GM06990 (cell line): Measurements from ENCODE around the gene MAP3K20.
"Not testable (repeated sequence)": the region's sequence is repeated elsewhere in the genome, so short reads cannot be mapped to it uniquely, and the experiment has no call there.

Source experiments
- DNase-seq: peaks from one replicate; pipeline ENCODE4 v3.0.0-alpha.2; 2011; ENCODE audit not compliant: insufficient read length; ENCODE audit errors: extremely low read depth
- H3K27me3 ChIP-seq: replicated peaks from 2 replicates; pipeline ENCODE4 v1.6.0; 2011; ENCODE audit warnings: low read length; ENCODE audit not compliant: control insufficient read depth, insufficient read depth
- H3K36me3 ChIP-seq: 2 replicates; pipeline ENCODE4 v1.5.1; 2011; ENCODE audit warnings: low read length; ENCODE audit not compliant: control insufficient read depth, insufficient read depth
- H3K4me3 ChIP-seq: replicated peaks from 2 replicates; pipeline ENCODE4 v1.5.1; 2011; ENCODE audit warnings: low read depth, mild to moderate bottlenecking, control low read depth, low read length
- TF ChIP-seq, protein P1 (sequence below): IDR thresholded peaks from 2 replicates; pipeline ENCODE4 v1.5.1; 2011; ENCODE audit warnings: low read length, control low read depth, mild to moderate bottlenecking, inconsistent platforms; ENCODE audit not compliant: insufficient read depth, poor library complexity, severe bottlenecking

Gene MAP3K20

DNA sequence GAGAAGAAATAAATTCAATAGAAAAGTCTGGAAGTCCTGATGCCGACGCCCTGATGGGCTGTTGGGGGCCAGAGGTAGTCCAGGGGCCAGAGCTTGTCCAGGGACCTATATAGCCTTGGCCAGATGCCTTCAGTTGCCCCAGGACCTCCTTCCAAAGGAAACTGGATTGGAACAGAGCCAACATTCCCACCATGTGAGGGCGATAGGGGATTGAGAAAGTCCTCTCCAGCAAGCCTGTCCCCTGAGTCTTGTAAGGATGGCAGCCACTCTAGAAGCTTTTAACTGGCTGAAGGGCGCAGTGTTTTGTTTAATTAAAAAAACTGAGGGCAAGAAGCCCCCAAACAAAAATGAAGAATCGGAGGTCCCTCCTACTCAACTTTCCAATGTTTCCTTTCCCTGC is 224.1 kb downstream of the MAP3K20 start:
- Histone ChIP-seq H3K36me3 (no peaks in the 10 kb centered on the region), H3K27me3 (no peaks in the 10 kb centered on the region), H3K4me3 (no peak overlapping the region)
- TF ChIP-seq, protein P1, sequence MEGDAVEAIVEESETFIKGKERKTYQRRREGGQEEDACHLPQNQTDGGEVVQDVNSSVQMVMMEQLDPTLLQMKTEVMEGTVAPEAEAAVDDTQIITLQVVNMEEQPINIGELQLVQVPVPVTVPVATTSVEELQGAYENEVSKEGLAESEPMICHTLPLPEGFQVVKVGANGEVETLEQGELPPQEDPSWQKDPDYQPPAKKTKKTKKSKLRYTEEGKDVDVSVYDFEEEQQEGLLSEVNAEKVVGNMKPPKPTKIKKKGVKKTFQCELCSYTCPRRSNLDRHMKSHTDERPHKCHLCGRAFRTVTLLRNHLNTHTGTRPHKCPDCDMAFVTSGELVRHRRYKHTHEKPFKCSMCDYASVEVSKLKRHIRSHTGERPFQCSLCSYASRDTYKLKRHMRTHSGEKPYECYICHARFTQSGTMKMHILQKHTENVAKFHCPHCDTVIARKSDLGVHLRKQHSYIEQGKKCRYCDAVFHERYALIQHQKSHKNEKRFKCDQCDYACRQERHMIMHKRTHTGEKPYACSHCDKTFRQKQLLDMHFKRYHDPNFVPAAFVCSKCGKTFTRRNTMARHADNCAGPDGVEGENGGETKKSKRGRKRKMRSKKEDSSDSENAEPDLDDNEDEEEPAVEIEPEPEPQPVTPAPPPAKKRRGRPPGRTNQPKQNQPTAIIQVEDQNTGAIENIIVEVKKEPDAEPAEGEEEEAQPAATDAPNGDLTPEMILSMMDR = no peak
- no peak for DNase-seq

DNA sequence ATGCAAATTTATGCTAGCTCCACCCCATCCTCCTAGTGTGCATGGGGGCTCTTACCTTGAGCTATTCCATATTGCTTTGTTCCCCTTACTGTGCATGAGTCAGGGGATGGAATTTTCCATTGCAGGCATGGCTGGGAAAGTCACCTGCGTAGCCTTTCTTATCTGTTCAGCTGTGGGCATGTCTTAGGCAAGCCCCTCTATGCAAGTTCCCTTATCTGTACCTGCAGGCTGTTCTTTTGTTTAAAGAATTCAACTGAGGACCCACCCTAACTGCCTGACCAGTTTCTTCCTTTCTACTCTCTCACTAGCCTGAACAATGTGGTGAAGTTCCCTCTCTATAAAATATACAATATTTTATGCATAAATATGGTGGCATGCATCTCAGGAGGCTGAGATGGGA is 224.8 kb downstream of the MAP3K20 start:
- Histone ChIP-seq H3K27me3 (no peaks in the 10 kb centered on the region), H3K36me3 (no peaks in the 10 kb centered on the region), H3K4me3 (no peak overlapping the region)
- DNase-seq = no peak
- TF ChIP-seq, protein P1 = no peak

DNA sequence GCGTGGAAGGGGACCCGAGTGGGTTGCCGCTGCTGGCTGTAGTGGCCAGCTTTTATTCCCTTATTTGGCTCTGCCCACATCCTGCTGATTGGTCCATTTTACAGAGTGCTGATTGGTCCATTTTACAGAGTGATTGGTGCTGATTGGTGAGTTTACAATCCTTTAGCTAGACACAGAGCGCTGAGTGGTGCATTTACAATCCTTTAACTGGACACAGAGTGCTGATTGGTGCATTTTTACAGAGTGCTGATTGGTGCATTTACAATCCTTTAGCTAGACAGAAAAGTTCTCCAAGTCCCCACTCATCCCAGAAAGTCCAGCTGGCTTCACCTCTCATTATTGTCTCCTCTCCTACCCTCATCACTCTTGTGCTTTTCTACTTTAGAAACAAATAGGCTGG is 225.9 kb downstream of the MAP3K20 start:
- H3K27me3 ChIP-seq, DNase-seq, H3K4me3 ChIP-seq, H3K36me3 ChIP-seq: not testable (repeated sequence)

DNA sequence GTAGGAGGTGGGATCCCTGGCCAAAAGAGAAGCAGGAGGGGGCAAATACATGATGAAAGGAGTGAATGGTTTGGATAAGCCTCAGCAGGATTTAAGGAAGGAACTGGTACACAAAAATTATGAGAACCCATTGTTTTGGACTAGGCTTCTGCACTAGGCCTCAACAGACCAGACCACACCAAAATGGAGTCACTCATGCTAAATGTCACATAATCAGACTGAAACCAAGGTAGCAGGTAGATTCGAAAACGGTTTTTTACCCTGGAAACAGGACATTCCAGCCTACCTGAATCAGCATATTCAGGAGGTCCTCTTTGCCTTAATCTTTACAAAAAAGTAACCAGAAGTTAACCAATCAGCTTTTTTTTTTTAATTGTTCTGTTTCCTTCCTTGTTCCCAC is 229.7 kb downstream of the MAP3K20 start:
- DNase-seq = no peak
- H3K36me3 ChIP-seq = no peaks in the 10 kb centered on the region
- H3K4me3 ChIP-seq = no peak overlapping the region
- no peaks in the 10 kb centered on the region for H3K27me3 ChIP-seq
- TF ChIP-seq, protein P1 = no peak

DNA sequence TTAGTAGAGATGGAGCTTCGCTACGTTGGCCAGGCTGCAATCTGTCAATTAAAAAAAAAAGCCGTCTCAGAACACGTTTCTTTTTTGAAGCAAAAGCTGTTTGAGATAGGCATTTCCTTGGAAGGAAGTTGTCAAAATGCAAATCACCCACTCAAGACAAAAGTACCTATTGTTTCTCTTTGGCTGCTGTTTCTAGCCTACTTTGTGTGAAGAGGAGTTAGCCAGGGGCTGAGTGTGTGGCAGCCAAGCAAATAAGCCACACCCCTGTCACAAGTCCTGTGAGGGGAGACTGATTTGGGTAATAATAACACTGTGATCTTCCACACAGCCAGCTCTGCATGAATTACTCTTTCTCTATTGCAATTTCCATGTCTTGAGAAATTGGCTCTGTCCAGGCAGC is 231.6 kb downstream of the MAP3K20 start:
- DNase-seq = peak; percentile 69
- H3K36me3 ChIP-seq = no peaks in the 10 kb centered on the region
- no peaks in the 10 kb centered on the region for H3K27me3 ChIP-seq
- TF ChIP-seq, protein P1 = no peak
- peak overlapping the region; percentile 43 for H3K4me3 ChIP-seq

DNA sequence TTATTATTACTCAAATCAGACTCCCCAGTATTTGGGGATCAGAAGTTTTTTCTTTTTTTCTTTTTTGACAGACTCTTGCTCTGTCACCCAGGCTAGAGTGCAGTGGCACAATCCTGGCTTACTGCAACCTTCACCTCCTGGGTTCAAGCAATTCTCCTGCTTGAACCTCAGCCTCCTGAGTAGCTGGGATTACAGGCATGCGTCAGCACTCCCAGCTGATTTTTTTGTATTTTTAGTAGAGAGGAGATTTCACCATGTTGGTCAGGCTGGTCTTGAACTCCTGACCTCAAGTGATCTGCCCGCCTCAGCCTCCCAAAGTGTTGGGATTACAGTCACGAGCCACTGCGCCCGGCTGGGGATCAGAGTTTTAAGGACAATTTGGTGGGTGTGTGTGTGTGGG is 233.7 kb downstream of the MAP3K20 start:
- not testable (repeated sequence) for H3K27me3 ChIP-seq, H3K36me3 ChIP-seq, H3K4me3 ChIP-seq, DNase-seq

DNA sequence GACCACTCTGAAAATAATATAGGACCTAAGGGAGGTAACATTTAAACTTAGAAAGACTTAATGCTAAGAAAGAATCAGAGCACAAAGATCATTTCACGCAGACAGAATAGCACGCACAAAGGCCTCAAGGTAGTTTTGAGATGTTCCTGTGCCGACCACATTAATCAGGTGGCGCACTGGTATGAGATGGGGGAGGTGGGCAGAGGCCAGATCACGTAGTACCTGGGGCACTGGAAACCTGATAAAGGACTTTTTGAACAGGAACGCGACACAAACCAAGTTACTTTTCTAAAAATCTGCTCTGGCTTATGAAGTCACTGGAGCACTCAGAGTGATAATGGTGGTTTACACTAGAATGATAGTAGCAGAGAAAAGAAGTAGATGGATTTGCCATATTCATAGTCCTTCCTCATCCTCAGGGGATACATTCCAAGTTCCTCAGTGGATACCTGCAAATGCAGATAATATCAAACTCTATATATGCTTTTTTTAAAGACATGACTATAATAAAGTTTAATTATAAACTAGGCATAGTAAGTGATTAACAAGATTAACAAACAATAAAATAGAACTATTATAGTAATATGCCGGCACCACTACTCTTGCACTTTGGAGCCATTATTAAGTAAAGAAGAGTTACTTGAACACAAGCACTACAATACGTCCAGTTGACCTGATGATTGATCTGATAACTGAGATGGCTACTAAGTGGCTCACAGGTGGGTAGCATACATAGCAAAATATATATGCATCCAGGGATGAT is 236.4 kb downstream of the MAP3K20 start:
- TF ChIP-seq, protein P1 = no peak
- no peaks in the 10 kb centered on the region for H3K36me3 ChIP-seq
- no peak overlapping the region for H3K4me3 ChIP-seq
- H3K27me3 ChIP-seq = no peaks in the 10 kb centered on the region
- DNase-seq = no peak
